NCI-H2029 (cell line): ENCODE data around the gene NNAT.
"Not testable (repeated sequence)": the region's sequence is repeated elsewhere in the genome, so short reads cannot be mapped to it uniquely, and the experiment has no call there.

Source experiments
- DNase-seq: peaks from one replicate; lab custom pipeline; 2025; lab: John Stamatoyannopoulos, UW

The NNAT gene

DNA sequence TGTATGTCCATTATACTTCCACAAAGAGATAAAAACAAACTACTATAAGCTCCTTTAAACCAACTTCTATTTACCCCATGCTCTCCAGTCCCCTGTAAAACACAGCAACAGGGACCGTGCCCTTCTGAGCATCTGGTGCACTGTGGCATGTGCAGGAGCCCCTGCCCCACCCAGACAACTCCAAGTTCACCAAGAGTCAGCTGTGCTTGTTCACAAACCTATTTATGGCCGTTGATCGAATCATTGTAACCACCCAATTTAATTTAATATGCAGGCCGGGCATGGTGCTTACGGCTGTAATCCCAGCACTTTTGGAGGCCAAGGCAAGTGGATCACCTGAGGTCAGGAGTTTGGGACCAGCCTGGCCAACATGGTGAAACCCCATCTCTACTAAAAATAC is 20.3 kb downstream of the NNAT start:
- DNase-seq: no peak

DNA sequence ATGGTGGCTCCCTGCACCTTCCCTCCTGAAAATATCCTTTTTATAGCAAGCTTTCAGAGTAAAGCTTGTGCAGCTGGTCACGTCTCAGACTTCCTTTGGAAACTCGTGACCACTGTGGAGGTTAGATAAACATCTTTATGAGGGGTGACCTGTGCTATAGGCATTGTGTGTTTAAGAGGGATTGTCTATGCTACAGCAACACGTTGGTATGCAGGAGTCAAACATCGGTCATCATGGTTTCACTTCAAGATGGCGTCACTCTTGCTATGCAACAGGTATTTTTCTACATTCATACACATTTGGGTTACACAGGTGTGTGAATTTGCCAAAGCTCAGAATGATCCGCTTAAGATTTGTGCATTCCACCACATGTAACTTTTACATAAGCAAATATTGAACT is 21.2 kb downstream of the NNAT start:
- DNase-seq: no peak

DNA sequence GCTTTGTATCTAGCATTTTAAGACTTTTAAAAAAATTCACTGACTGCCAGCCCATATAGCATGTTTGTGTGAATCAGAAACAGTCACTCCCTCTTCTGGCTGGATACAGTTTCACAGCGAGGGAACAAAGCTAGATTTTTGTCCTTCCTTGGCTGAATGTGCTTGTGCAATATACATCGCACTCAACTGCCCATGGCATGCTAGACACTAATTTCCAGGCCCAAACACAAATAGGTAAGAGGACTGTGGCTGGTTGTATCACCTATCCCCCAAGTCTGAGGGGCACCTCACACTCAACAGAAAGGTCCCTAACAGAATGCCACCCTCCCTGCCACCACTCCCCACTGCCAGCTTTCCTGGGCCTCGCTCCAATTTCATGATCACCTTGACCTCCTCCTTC is 22.8 kb downstream of the NNAT start:
- DNase-seq: no peak

DNA sequence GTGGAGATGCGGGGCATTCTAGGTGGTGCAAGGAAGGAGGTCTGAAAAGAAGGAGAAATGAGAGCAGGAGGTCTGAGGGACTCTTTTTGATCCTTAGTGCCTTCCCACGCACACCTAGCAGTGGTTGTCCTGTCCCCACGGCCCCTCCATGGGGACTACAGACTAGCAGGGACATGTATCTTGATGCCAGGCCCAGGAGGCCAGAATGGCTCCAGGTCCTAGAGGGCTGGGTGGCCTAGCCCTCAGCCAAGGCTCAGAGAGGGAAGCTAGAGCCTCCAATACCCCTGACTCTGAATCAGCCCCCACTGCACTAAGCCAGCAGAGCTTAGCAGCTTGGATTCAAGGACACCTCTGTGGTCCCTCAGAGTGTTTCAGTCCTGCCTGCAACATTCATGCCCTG is 23.3 kb downstream of the NNAT start:
- no peak for DNase-seq

DNA sequence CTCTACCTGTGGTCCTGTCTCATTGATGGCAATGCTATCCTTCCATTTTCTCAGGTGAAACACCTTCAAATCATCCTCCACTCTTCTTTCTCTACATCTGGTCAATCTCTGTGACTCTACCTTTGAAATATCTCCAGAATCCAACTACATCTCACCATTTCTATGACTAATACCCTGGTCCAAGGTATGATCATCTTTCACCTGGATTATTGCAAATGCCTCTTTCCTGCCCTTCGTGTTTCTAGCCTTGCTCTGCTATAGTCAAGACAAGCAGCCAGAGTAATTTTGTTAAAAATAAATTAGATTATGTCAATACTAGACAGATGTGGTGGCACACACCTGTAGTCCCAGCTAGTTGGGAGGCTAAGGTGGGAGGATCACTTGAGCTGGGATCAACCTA is 24.5 kb downstream of the NNAT start:
- no peak for DNase-seq

DNA sequence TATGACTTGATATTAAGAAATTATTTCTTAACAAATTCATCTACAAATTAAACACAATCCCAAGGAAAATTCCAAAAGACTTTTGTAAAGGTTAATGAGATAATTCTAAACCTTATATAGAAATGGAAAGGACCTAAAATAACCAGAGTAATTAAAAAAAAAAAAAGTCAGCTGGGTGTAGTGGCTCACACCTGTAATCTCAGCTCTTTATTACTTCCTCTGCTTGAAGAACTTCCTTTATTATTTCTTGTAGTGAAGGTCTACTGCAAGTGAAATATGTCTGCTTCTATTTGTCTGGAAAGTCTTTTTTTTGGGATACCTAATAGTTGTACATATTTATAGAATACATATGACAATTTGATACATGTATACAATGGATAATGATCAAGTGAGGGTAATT is 26.9 kb downstream of the NNAT start:
- no peak for DNase-seq

DNA sequence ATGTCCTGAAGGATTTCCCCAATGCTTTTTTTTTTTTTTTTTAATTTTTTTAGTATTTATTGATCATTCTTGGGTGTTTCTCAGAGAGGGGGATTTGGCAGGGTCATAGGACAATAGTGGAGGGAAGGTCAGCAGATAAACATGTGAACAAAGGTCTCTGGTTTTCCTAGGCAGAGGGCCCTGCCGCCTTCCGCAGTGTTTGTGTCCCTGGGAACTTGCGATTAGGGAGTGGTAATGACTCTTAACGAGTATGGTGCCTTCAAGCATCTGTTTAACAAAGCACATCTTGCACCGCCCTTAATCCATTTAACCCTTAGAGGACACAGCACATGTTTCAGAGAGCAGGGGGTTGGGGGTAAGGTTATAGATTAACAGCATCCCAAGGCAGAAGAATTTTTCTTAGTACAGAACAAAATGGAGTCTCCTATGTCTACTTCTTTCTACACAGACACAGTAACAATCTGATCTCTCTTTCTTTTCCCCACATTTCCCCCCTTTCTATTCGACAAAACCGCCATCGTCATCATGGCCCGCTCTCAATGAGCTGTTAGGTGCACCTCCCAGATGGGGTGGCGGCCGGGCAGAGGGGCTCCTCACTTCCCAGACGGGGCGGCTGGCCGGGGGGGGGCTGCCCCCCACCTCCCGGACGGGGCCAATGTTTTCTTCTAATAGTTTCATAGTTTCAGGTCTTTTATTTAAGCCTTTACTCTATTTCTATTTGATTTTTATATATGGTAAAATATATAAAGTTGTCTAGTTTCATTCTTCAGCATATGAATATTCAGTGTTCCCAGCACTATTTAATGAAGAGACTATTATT is 29.3 kb downstream of the NNAT start:
- DNase-seq: not testable (repeated sequence)

DNA sequence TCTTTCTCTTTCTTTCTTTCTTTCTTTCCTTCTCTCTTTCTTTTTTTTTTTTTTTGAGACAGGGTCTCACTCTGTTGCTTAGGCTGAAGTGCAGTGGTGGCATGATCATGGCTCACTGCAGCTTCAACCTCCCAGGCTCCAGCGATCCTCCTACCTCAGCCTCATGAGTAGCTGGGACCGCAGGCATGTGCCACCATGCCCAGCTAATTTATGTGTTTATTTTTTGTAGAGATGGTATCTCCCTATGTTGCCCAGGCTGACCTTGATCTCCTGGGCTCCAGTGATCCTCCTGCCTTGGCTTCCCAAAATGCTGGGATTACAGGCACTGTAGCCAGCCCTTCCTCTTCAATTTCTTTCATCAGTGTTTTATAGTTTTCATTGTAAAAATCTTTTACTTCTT is 30.6 kb downstream of the NNAT start:
- not testable (repeated sequence) for DNase-seq

DNA sequence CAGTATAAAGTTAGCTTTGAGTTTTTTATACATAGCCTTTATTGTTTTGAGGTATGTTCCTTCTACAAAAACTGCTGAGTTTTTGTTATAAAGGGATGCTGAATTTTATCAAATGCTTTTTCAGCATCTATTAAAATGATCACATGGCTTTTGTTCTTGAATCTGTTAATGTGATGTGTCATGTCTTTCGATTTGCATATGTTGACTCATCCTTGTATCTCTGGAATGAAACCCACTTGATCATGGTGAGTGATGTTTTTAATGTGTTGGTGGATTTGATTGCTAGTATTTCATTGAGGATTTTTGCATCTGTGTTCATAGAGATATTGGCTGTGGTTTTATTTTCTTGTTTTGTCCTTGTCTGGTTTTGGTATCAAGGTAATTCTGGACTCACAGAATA is 31.4 kb downstream of the NNAT start:
- DNase-seq: no peak

DNA sequence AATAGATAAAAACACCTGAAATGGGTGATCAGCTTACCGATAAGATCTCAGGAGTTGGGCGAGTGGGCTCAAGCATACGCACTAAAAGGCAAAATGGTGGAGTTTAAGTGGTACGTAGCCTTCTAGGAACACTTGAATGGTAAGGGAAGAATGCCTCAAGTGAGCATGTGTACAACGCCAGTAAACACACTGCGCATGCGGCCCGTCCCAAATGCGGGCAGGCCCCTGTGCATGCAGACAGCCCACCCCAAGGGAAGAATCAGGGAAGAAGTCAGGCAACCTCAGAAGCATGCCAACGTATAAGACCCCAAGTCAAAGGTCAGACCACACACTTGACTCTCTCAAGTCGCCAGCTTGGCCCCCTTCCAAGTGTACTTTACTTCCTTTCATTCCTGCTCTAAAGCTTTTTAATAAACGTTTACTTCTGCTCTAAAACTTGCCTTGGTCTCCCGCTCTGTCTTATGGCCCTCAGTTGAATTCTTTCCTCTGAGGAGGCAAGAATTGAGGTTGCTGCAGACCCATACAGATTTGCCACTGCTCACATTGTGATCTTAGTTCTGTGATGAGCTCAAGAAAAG is 33.8 kb downstream of the NNAT start:
- DNase-seq: not testable (repeated sequence)

DNA sequence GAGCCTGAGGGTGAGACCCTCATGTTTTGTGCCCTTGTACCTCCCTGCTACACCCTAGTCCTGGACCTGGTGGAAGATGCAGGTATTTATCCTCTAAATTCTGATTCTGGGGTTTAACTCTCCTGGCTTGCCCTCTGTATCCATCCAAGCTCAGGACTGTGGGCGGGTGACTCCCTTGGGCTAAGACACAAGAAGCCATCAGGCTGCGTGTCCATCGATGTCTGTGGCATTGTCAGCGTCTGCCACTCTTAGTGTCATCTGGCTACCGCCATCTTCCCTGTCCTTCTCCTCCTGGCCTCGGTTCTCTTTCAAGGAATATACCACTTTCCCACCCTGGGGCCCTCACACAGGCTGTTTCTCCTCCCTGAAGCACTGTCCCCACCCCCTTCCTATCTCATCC is 35.5 kb downstream of the NNAT start:
- DNase-seq: no peak

DNA sequence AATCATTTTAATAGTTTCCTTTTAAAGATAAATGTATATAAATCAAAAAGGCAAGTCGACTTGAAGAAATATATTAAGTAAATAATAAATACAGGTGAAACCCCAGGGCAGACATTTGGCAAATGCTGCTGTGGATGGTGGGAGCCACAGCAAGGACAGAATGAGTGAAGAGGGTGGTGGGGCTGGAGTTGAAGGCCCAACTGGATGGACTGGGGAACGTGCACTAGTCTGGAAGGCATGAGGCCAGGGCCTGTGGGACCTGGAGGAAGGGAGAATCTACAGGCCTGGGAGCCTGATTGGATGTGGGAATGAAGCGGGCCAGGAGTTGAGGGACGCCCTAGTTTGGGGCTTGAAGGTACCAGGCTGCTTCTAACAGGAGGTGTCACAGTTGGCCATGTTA is 37.3 kb downstream of the NNAT start:
- no peak for DNase-seq

DNA sequence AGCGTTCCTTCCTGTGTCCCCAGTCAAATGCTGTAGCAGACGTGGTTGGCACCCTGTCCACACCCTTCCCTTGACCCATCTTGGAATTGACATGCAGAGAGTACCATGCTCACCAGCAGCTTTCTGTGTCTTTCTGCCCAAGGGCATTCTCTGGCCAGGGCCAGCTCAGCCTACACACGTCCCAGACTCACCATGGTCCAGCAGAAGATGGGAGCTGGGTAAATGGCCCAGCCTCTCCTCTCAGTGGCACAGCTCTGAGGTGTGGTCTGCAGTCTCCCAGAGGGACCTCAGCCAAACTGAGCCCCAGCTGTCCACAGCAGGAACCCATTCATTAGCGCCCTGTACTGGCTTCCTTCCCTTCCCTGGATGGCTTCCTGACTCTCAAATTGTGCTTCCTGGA is 37.7 kb downstream of the NNAT start:
- no peak for DNase-seq

DNA sequence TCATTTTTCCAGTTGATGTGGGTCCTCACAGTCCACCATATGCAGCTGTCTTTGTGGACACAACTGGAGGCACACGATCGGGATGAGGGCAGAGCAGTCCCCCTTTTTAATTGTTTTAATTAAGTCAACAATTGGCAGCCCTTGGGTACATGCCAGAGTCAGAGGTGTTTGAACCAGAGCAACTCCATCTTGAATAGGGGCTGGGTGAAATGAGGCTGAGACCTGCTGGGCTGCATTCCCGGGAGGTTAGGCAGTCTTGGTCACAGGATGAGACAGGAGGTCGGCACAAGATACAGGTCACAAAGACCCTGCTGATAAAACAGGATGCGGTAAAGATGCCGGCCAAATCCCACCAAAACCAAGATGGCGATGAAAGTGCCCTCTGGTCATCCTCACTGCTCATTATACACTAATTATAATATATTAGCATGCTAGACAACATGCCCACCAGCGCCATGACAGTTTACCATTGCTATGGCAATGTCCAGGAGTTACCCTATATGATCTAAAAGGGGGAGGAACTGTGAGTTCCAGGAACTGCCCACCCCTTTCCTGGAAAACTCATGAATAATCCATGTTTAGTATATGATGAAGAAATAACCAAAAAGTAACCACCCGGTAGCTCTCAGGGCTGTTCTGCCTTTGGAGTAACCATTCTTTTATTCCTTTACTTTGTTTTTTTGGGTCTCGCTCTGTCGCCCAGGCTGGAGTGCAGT is 38.4 kb downstream of the NNAT start:
- DNase-seq: no peak

DNA sequence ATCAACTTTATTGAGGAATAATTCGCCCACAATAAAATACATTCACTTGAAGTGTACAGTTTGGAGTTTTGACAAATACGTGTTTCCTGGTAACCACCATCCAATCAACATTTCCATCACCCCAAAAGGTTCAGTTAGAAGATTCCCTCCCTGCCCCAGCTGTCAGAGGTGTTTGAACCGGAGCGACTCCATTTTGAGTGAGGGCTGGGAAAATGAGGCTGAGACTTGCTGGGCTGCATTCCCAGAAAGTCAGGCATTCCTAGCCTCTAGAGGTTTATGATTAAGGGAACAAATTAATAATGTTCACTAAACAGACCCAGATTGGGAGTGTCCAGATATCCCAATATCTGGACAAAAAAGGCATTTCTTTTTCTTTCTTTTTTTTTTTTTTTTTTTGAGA is 39.6 kb downstream of the NNAT start:
- no peak for DNase-seq

DNA sequence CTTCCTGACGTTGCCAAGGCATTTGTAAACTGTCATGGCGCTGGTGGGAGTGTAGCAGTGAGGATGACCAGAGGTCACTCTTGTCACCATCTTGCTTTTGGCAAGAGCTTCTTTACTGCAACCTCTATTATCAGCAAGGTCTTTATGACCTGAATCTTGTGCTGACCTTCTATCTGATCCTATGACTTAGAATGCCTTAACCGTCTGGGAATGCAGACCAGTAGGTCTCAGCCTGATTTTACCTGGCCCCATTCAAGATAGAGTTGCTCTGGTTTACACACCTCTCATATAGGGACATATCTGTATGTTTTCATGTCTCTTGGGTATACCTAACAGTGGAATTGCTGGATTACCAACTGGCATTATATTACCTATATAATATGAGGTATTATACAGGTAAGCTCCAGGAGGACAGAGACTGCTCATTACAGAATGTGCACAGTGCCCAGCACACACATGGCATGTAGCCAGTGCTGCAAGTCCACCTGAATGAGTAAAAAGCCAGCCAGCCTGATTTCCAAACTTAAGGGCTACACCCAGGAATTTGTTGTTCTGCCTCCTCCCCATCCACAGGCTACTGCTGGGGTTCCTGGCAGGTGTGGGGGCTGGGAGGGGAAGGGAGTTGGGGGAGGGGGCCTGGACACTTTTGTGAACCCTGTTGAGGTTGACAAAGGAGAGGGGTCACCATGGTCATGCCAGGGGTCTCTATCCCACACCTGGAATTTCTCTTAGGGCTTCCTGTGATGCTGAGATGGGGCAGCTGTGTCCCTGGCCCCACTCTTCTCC is 41.8 kb downstream of the NNAT start:
- no peak for DNase-seq

DNA sequence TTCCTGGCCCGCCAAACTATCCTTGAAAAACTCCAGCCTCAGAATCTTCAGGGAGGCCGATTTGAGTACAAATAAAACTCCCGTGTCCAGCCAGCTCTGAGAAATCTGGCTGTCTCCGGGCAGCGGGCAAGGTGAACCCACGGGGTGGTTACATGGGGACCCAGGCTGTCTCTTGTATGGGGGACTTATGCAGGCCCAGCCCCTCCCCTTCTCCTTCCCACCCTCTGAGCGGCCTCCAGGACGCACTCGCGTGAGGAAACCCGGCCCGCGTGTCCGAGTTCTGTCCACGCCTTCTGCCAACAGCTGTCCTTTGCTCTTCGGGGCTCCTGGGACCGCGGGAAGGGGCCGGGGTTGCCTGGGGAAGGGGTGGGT is 43.0 kb downstream of the NNAT start:
- DNase-seq: no peak

DNA sequence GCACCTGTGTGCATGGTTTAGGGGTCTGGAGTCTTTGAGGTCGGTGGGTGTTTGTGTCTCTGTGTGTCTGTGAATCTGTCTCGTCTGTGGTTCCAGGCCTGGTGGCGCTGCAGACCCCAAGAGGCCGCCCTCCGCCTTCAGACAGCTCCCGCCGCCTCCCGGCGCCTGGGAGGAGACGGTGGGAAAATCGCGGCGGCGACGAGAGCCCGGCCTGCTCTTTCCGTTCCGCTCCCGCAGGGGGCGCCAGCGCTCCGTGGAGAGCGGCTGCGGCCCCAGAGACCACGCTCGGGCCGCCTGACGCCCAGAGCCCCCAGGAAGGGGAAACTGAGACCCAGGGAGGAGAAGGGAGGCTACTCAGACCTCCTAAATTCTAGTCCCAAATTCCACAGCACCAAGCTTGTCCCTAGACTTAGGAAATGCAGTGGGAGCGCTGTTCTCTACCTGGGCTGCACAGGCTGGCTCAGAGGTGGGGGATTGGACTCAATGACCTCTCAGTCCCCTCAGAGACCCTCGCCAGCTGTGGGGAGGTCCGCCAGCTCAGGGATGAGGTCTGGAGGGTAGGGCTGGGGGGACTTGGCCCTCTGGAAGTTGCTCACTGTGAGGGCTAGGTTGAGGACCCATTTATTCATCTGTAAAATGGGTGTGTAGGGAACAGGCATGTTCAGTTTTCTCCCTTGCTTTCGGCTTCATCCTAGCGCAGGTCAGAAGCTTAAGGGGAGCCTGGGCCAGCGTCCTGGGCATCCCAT is 43.5 kb downstream of the NNAT start:
- DNase-seq: no peak

DNA sequence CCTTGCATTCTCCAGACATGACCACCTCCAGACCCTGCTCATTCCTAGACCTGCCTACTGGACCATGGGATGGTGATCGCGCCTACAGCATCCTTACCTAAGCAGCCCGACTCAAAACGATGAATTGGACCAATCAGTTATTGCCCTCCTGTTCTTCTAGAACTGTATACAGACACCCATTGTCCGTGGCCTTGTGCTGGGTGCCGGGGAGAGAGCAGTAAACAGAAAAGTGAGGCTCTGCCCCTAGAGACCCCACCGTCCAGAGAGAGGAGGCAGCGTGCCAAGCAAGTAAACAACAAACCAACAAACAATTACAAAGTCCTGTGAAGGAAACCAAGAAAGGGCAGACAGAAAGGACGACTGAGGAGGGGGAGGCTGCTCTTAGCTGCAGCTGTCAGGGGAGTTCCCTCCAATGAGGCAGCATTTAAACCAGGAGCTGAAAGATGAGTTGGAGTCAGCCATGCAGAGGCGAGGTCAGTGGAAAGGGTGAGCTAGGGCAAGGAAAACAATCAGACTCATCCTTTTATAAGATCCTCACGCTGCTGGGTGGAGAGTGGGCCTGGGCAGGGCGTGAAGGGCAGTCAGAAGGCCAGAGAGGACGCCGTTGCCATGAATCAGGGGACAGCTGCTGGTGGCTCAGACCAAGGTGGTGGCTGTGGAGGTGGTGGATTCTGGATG is 44.2 kb downstream of the NNAT start:
- no peak for DNase-seq

DNA sequence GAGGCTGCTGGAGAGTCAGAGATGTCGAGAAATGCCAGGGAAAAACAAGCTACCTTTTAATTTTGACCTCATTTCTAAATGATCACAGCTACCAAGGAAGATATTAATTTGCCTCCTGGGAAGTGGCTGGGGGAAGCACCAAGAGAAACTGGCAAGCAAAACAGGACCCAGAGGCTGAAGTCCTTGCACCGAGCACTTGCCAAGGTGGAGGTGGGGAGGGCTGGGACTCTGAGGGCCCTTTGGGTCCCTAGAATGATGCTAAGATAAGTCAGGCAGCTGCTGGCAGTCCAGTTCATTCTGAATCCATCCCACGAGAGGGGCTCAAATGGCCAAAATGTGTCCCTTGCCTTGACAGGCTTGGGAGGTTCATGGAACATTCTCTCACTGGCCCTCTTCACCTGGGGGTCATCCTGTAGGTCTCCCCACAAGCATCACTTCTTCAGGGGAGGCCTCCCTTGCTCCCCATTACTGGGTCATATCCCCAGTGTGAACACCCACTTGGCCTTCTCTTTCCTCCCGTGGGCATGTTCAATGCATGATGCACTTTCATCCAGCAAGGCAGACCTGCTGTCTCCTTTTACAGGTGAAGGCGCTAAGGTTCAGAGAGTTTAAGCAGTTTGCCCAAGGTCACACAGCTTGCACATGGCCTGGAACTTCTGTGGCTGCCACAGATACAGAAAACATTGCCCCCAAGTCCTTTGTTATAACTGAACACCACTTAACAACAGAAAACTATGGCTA is 45.7 kb downstream of the NNAT start:
- no peak for DNase-seq

DNA sequence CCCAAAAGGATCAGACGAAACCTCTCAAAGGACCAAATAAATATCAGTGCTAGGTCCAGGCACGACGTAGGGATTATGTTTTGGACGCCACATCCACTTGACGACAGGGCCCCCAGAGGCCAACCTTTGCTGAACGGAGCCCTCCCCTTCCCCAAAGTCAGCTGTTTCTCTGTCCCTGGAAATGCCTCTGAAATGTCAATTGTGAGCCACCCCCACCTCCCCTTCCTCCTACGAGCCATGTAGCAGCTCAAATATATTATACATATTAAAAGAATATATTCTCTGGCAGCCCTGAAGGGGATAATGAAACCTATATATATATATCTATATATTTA is 46.2 kb downstream of the NNAT start:
- DNase-seq: no peak
